Activated CD4-positive, alpha-beta T cell treated with anti-CD3 and anti-CD28 coated beads for 36 hours (primary cell): ENCODE data around the gene RYR2. TPM values are rescaled to one million over a fixed set of nuclear protein-coding genes. Genes with fewer than 3 reads are reported as not detected.
"Not testable (repeated sequence)": the region's sequence is repeated elsewhere in the genome, so short reads cannot be mapped to it uniquely, and the experiment has no call there.

ENCODE experiments used
- ATAC-seq: fragments of 200-7000 bp; cut with Tn5 transposase; one replicate; pipeline ENCODE4 v1.10.0; 2021; ENCODE audit warnings: mild to moderate bottlenecking, moderate library complexity
- CTCF ChIA-PET: fragments of 350-600 bp; sonication (Branson Sonifier 250); formaldehyde crosslinking; loops from one replicate; lab custom pipeline; 2021; ENCODE audit warnings: antibody characterized with exemption; lab: Charles Lee
- POLR2A ChIA-PET: fragments of 350-600 bp; sonication (Branson Sonifier 250); formaldehyde crosslinking; loops from one replicate; lab custom pipeline; 2021; ENCODE audit warnings: antibody characterized with exemption, inconsistent platforms; lab: Charles Lee
- DNase-seq: peaks from one replicate; pipeline ENCODE4 v3.0.0-alpha.2; 2020
- H3K27ac Mint-ChIP-seq: one replicate; pipeline ENCODE4 v1.8.0; 2021; ENCODE audit warnings: mixed read lengths
- H3K27me3 Mint-ChIP-seq: one replicate; pipeline ENCODE4 v1.8.0; 2021; ENCODE audit warnings: mixed read lengths
- H3K36me3 Mint-ChIP-seq: one replicate; pipeline ENCODE4 v1.8.0; 2021; ENCODE audit warnings: low read depth, mixed read lengths
- H3K4me1 Mint-ChIP-seq: one replicate; pipeline ENCODE4 v1.8.0; 2021; ENCODE audit warnings: mixed read lengths
- H3K4me3 Mint-ChIP-seq: one replicate; pipeline ENCODE4 v1.8.0; 2021; ENCODE audit warnings: mild to moderate bottlenecking, moderate library complexity, mixed read lengths
- H3K9me3 Mint-ChIP-seq: one replicate; pipeline ENCODE4 v1.8.0; 2021; ENCODE audit warnings: low read depth, mixed read lengths
- intact Hi-C, 2 experiments: fragments of 100-400 bp; cut with DNase I in 1 of 2; cut with micrococcal nuclease in 1 of 2; formaldehyde crosslinking; loops; one replicate each; pipeline versions ENCODE4 v1.14.2 to v1.15.1; 2022 to 2024; cut with DNase I, micrococcal nuclease
- total RNA-seq, 2 experiments: library from RNA; stranded (reverse); gene quantifications; one replicate each; pipeline ENCODE4 v1.2.3, GENCODE V29; 2021

Gene RYR2
- total RNA-seq, 2 experiments from 2014 or later: 0.04 to 0.05 TPM

GRCh38 chr1:237583270-237583669 is 541.3 kb downstream of the RYR2 start:
- peaks cover 5% of the 10 kb centered on the region for H3K9me3 Mint-ChIP-seq
- CTCF ChIA-PET: interaction anchor here (0.8 kb wide), 1 partner anchor 8 kb away, joined by 4 read pairs; no protein-coding TSS in a partner anchor
- DNase-seq (no peak), ATAC-seq (no peak)
- intact Hi-C loops: no loop called here
- POLR2A ChIA-PET: interaction anchor here (0.7 kb wide), 1 partner anchor 522 kb away, joined by 3 read pairs; no protein-coding TSS in a partner anchor
- H3K4me1 Mint-ChIP-seq: no peaks in the 10 kb centered on the region
- H3K27me3 Mint-ChIP-seq: no peaks in the 10 kb centered on the region
- no peak overlapping the region for H3K4me3 Mint-ChIP-seq
- no peaks in the 10 kb centered on the region for H3K36me3 Mint-ChIP-seq
- no peak overlapping the region for H3K27ac Mint-ChIP-seq

GRCh38 chr1:237583756-237584155 is 541.8 kb downstream of the RYR2 start:
- DNase-seq (no peak), ATAC-seq (no peak)
- ChIA-PET CTCF (interaction anchor here (0.8 to 1.0 kb wide), 3 partner anchors 8 to 87 kb away, joined by 3 to 5 read pairs (median 4); no protein-coding TSS in a partner anchor), POLR2A (no interaction called here)
- Mint-ChIP-seq H3K4me3 (no peak overlapping the region), H3K4me1 (no peaks in the 10 kb centered on the region), H3K27ac (no peak overlapping the region), H3K9me3 (peaks cover 5% of the 10 kb centered on the region), H3K27me3 (no peaks in the 10 kb centered on the region), H3K36me3 (no peaks in the 10 kb centered on the region)
- intact Hi-C loops: no loop called here

- no peaks in the 10 kb centered on the region for H3K9me3 Mint-ChIP-seq
- no peaks in the 10 kb centered on the region for H3K36me3 Mint-ChIP-seq
- intact Hi-C loops: no loop called here
- H3K4me3 Mint-ChIP-seq: no peak overlapping the region
- H3K27ac Mint-ChIP-seq: no peak overlapping the region
- no peak for DNase-seq
- ATAC-seq: no peak
- ChIA-PET CTCF (no interaction called here), POLR2A (no interaction called here)
- peaks cover 1% of the 10 kb centered on the region for H3K27me3 Mint-ChIP-seq
- H3K4me1 Mint-ChIP-seq: no peaks in the 10 kb centered on the region
Measured at GRCh38 chr1:237590386-237590785, 548.4 kb downstream of the RYR2 start.

- Mint-ChIP-seq H3K27me3 (peaks cover 1% of the 10 kb centered on the region), H3K4me3 (no peak overlapping the region), H3K27ac (no peak overlapping the region), H3K4me1 (no peaks in the 10 kb centered on the region), H3K9me3 (peaks cover 8% of the 10 kb centered on the region), H3K36me3 (no peaks in the 10 kb centered on the region)
- DNase-seq (no peak), ATAC-seq (no peak)
- ChIA-PET POLR2A (no interaction called here), CTCF (interaction anchor here (1.0 kb wide), 1 partner anchor 8 kb away, joined by 4 read pairs; no protein-coding TSS in a partner anchor)
- intact Hi-C loops: no loop called here
Measured at GRCh38 chr1:237591353-237591752, 549.4 kb downstream of the RYR2 start.

GRCh38 chr1:237603036-237603568 is 561.1 kb downstream of the RYR2 start:
- H3K9me3 Mint-ChIP-seq: peaks cover 12% of the 10 kb centered on the region
- DNase-seq, ATAC-seq, H3K27ac Mint-ChIP-seq, intact Hi-C loops, H3K36me3 Mint-ChIP-seq, H3K4me3 Mint-ChIP-seq, H3K4me1 Mint-ChIP-seq, H3K27me3 Mint-ChIP-seq, POLR2A ChIA-PET, CTCF ChIA-PET: not testable (repeated sequence)

GRCh38 chr1:237608433-237608832 is 566.4 kb downstream of the RYR2 start:
- ATAC-seq: no peak
- Mint-ChIP-seq H3K4me3 (no peak overlapping the region), H3K27ac (no peak overlapping the region), H3K9me3 (peaks cover 6% of the 10 kb centered on the region), H3K36me3 (no peaks in the 10 kb centered on the region), H3K27me3 (no peaks in the 10 kb centered on the region), H3K4me1 (no peaks in the 10 kb centered on the region)
- CTCF ChIA-PET: no interaction called here
- intact Hi-C loops: no loop called here
- POLR2A ChIA-PET: no interaction called here
- no peak for DNase-seq

GRCh38 chr1:237610157-237610556 is 568.2 kb downstream of the RYR2 start:
- DNase-seq (no peak), ATAC-seq (no peak)
- Mint-ChIP-seq H3K4me1 (no peaks in the 10 kb centered on the region), H3K4me3 (no peak overlapping the region), H3K27ac (no peak overlapping the region), H3K9me3 (peaks cover 1% of the 10 kb centered on the region), H3K36me3 (no peaks in the 10 kb centered on the region), H3K27me3 (no peaks in the 10 kb centered on the region)
- ChIA-PET POLR2A (no interaction called here), CTCF (no interaction called here)
- intact Hi-C loops: no loop called here

- H3K9me3 Mint-ChIP-seq: peaks cover 5% of the 10 kb centered on the region
- ChIA-PET CTCF (no interaction called here), POLR2A (no interaction called here)
- H3K27ac Mint-ChIP-seq: no peak overlapping the region
- intact Hi-C loops: no loop called here
- H3K27me3 Mint-ChIP-seq: no peaks in the 10 kb centered on the region
- ATAC-seq (no peak), DNase-seq (no peak)
- H3K4me3 Mint-ChIP-seq: no peak overlapping the region
- no peaks in the 10 kb centered on the region for H3K36me3 Mint-ChIP-seq
- H3K4me1 Mint-ChIP-seq: no peaks in the 10 kb centered on the region
Measured at GRCh38 chr1:237613984-237614383, 572.0 kb downstream of the RYR2 start.

GRCh38 chr1:237619553-237619952 is 577.6 kb downstream of the RYR2 start:
- Mint-ChIP-seq H3K4me1 (no peaks in the 10 kb centered on the region), H3K4me3 (no peak overlapping the region), H3K27ac (no peak overlapping the region), H3K36me3 (no peaks in the 10 kb centered on the region), H3K27me3 (no peaks in the 10 kb centered on the region), H3K9me3 (peaks cover 13% of the 10 kb centered on the region)
- intact Hi-C loops: no loop called here
- ChIA-PET POLR2A (no interaction called here), CTCF (no interaction called here)
- ATAC-seq: no peak
- no peak for DNase-seq

GRCh38 chr1:237634922-237635321 is 592.9 kb downstream of the RYR2 start:
- Mint-ChIP-seq H3K4me1 (no peaks in the 10 kb centered on the region), H3K4me3 (no peak overlapping the region), H3K9me3 (peaks cover 6% of the 10 kb centered on the region), H3K27ac (no peak overlapping the region), H3K36me3 (no peaks in the 10 kb centered on the region), H3K27me3 (no peaks in the 10 kb centered on the region)
- intact Hi-C loops: no loop called here
- ATAC-seq (no peak), DNase-seq (no peak)
- ChIA-PET CTCF (no interaction called here), POLR2A (interaction anchor here (0.6 kb wide), 1 partner anchor 1194 kb away, joined by 3 read pairs; no protein-coding TSS in a partner anchor)

GRCh38 chr1:237638555-237638954 is 596.6 kb downstream of the RYR2 start:
- no peak overlapping the region for H3K27ac Mint-ChIP-seq

GRCh38 chr1:237640011-237640671 is 598.2 kb downstream of the RYR2 start:
- DNase-seq (no peak), ATAC-seq (no peak)
- Mint-ChIP-seq H3K27me3 (no peaks in the 10 kb centered on the region), H3K4me1 (no peaks in the 10 kb centered on the region), H3K4me3 (no peak overlapping the region), H3K36me3 (no peaks in the 10 kb centered on the region), H3K27ac (no peak overlapping the region), H3K9me3 (no peaks in the 10 kb centered on the region)
- intact Hi-C loops: no loop called here
- POLR2A ChIA-PET: no interaction called here
- CTCF ChIA-PET: no interaction called here

More at GRCh38 chr1:237638555-237638954, 596.6 kb downstream of the RYR2 start:
- intact Hi-C loops: no loop called here
- Mint-ChIP-seq H3K27me3 (no peaks in the 10 kb centered on the region), H3K4me1 (no peaks in the 10 kb centered on the region), H3K4me3 (no peak overlapping the region), H3K36me3 (no peaks in the 10 kb centered on the region), H3K9me3 (peaks cover 5% of the 10 kb centered on the region)
- ChIA-PET POLR2A (no interaction called here), CTCF (no interaction called here)
- no peak for DNase-seq
- ATAC-seq: no peak
